ENCODE results near the gene C2orf72. TPM values are rescaled to one million over a fixed set of nuclear protein-coding genes. Genes with fewer than 3 reads are reported as not detected.

C2orf72 gene
- total and polyA plus RNA-seq, 2 donors (not counting 1 experiment from before 2014, with no cell fraction given) = not detected

- H4K20me1 ChIP-seq (ENCODE audit: control insufficient read depth, insufficient read depth, low read length, poor library complexity, severe bottlenecking) = peaks cover 24% of the 10 kb centered on the region
- under 1% methylated on average over 66 of the region's 73 CpGs for WGBS (ENCODE audit: insufficient coverage)
- POLR2A ChIA-PET = no interaction called here
Measured at GRCh38 chr2:231056453-231057416, 19.4 kb downstream of the C2orf72 start, which contains the start of gene PSMD1. Gene PSMD1, plus strand, starts transcription at chr2:231056867. Its CDS starts 159 bp downstream, at chr2:231057026.

More at GRCh38 chr2:231056453-231057416, 19.4 kb downstream of the C2orf72 start, which contains the start of gene PSMD1:
- H3K27ac Mint-ChIP-seq = peak within 1 kb of the TSS; percentile 100
- peak within 1 kb of the TSS; percentile 100 for H3K4me3 Mint-ChIP-seq
- H3K36me3 ChIP-seq (replicated peaks in 1 of 2; ENCODE audit: control extremely low read depth in 1 of 2, control insufficient read depth in 1 of 2, extremely low read depth in 1 of 2, insufficient read depth in 2 of 2, low read length in 1 of 2) = no peaks in the 10 kb centered on the region
- no peak for TF ChIP-seq EZH2 (IDR thresholded peaks at IDR 0.05; ENCODE audit: borderline replicate concordance, insufficient read depth, low read depth, low read length, poor library complexity, severe bottlenecking)
- TF ChIP-seq CTCF (IDR thresholded peaks at IDR 0.05) = peak; percentile 91
- CTCF ChIA-PET = interaction anchor here (0.8 to 1.1 kb wide), 3 partner anchors 41 to 408 kb away, joined by 3 to 5 read pairs (median 3); partner anchors contain the start of gene NCL
- H3K4me3 ChIP-seq (ENCODE audit: control extremely low read depth in 1 of 5, extremely low read depth in 1 of 5, insufficient read depth in 1 of 5, low read depth in 2 of 5, low read length in 4 of 5) = peak within 1 kb of the TSS; percentile 75 to 99 (median 90)
- ATAC-seq (ENCODE audit: low read depth) = peak; percentile 87
- peaks cover 0 to 6% (median 0%) of the 10 kb centered on the region in 4 experiments for H3K27me3 ChIP-seq (replicated peaks in 1 of 4; ENCODE audit: control extremely low read depth in 1 of 4, control insufficient read depth in 3 of 4, insufficient read depth in 4 of 4, low read length in 3 of 4)
- H3K27ac ChIP-seq (ENCODE audit: low read length in 2 of 2) = peak within 1 kb of the TSS; percentile 85 to 86
- intact Hi-C loops (cut with micrococcal nuclease) = loop anchor here (2.0 to 10.0 kb wide), 4 partner anchors 344 to 1498 kb away; partner anchors contain the start of genes CAB39, EIF4E2, NCL and TIGD1
- peak; percentile 98 for DNase-seq
- H3K4me2 ChIP-seq (replicated peaks; ENCODE audit: low read depth, low read length, poor library complexity, severe bottlenecking) = peak within 1 kb of the TSS; percentile 94
- no peaks in the 10 kb centered on the region for H3K9me3 ChIP-seq (ENCODE audit: control extremely low read depth in 1 of 3, control insufficient read depth in 2 of 3, insufficient read depth in 1 of 3, low read length in 2 of 3)
- peak within 1 kb of the TSS; percentile 91 for H2AFZ ChIP-seq (ENCODE audit: insufficient read depth, low read depth, low read length, poor library complexity, severe bottlenecking)
- H3K9me3 Mint-ChIP-seq (ENCODE audit: insufficient read depth) = no peaks in the 10 kb centered on the region
- peaks cover 35% of the 10 kb centered on the region for H3K79me2 ChIP-seq (ENCODE audit: control insufficient read depth, insufficient read depth, low read length)
- H3K27me3 Mint-ChIP-seq = peaks cover 16% of the 10 kb centered on the region
- H3K4me1 ChIP-seq (ENCODE audit: control insufficient read depth in 2 of 2, insufficient read depth in 2 of 2, low read length in 2 of 2) = peaks cover 22 to 27% of the 10 kb centered on the region in 2 donors
- H3K4me1 Mint-ChIP-seq = peaks cover 39% of the 10 kb centered on the region
- H3K9ac ChIP-seq (ENCODE audit: low read length) = peak within 1 kb of the TSS; percentile 91

All from B cell (primary cell).